ENCODE data around the gene TAX1BP3.

TAX1BP3 gene

DNA sequence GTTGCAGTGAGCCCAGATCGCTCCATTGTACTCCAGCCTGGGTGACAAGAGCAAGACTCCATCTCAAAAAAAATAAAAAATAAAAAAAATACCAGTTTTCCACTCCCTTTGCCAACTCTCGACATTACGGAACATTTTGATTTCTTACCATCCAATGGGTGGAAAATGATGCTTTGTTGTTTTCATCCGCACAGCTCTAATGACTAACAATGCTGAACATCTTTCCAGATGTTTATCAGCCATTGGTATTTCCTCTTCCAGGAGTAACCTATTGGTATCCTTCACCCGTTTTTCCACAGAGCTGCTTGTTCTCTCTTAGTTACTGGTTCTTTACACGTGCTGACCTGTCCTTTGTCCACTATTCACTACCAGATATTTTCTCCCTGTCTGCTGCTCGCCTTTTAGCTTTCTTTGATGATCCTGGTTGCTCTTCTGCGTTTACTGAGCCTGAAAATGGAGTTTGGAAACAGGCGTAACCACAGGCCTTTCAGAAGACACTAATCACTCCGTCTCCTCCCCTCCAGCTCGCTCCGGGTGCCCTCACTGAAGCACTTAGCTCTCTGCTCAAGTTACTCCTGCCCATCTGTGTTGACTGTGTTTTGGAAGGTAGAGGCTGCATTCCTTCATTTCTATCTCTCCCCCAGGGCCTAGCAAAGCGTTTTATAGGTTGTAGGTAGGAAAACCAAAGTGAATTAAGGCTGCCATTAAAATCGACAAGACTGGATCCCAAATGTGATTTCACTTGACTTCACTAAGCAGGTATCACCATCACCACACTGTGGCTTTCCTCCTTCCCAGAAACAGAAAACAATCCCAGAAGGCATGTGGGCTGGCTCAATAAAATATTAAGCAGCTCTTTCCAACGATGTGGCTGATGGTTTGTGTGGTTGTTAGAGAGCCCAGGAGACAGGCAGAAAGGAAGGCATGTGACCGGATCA is 41.3 kb downstream of the TAX1BP3 start:
- DNase-seq (ENCODE audit: low read depth), result no peak

DNA sequence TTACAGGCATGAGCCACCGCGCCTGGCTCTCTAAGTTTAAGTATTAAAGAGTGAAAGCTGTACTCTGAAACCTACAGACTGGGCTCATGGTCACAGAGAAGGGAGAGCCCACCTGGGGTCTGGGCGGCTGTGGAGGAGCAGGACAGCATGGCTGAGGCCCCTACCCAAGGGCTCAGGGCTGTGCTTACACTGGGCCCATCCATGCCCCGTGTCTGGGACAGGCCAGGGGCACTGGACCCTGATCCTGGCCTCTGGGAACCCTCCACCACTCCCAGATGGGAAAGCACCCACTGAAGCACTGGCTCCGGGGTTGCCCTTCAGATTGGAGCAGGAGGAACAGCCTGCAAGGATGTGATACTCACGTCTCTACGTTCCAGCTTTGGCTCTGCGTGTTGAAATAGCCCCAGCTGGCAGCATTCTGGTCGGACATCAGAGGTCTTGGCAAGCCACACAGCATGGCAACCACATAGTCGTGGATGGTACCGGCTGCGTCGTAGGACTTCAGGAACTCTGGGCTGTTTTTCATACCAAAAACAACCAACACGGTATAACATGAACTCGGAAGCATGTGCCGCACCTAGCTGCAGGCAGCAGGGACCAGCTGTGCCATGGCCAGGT is 45.3 kb downstream of the TAX1BP3 start:
- no peak for DNase-seq (ENCODE audit: low read depth)

DNA sequence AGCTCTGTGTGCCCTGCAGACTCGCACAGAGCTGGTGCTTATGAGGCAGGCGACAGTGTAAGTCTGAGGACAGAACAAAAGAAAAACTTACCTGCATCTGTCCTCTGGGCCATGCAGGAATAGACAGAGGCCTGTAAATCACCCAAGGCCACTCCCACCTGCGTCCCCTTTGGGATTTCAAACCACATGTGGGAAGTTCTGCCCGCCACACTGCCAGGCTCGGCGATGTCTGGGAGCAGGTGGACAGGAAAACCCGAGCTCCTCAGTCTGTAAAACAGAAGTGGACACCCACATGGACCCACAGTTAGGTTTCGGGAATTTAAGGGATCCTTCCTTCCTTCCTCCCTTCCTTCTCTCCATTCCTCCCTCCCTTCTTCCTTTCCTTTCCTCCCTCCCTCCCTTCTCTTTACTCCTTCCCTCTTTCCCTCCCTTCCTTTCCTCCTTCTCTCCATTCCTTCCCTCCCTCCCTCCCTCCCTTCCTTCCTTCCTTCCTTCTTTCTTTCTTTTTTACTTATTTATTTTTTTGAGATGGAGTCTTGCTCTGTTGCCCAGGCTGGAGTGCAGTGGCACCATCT is 47.1 kb downstream of the TAX1BP3 start:
- DNase-seq (ENCODE audit: low read depth), result no peak

DNA sequence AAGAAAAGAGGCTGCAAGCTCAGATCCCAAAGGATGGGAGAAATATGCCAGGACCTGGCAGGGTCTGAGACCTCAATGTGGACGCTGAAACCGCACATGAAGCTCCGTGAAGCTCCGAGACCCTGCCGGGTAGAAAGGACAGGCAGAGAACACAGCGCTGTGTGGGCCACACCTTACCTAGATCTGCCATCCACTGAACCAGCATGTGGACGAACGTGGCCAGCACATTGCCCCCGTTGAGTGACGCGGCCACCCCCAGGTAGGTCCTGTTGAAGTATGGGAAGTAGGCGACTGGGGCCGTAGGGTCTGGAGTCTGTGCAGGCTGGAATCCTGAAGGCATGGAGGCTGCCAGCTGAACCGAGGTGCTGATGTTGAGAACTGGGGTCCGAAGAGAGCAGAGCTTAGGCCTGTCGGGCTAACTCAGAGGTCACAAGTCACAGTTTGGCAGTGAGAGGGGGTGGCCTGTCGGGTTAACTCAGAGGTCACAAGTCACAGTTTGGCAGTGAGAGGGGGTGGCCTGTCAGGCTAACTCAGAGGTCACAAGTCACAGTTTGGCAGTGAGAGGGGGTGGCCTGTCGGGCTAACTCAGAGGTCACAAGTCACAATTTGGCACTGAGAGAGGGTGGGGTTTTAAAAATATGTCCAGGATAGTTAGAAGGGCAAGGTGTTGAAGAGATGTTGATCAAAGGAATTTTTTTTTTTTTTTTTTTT is 53.1 kb downstream of the TAX1BP3 start:
- no peak for DNase-seq (ENCODE audit: low read depth)

DNA sequence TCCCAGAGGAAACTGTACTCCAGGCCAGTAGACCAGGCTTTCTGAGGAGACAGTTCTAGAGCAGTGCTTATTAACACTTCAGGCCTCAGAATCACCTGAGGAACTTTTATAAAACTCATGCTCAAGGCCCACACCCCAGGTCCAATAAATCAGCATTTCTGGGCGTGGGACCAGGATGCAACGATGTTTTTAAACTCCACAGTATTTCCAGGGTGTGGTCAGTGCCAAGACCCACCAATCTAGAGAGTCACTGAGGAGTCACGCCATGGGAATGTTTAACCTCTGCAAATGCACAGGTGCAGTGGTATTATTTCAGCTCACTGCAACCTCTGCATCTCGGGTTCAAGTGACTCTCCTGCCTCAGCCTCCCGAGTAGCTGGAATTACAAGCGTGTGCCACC is 55.3 kb downstream of the TAX1BP3 start:
- no peak for DNase-seq (ENCODE audit: low read depth)

Data from T follicular helper cell (primary cell).